HG03354 (cell line): ENCODE measurements around the gene AMN.

ENCODE experiments used
- ATAC-seq: cut with Tn5 transposase; IDR thresholded peaks from one replicate; pipeline ENCODE4 v1.9.1; 2021; ENCODE audit warnings: mild to moderate bottlenecking; ENCODE audit not compliant: unreplicated experiment, poor library complexity, severe bottlenecking

AMN gene

GRCh38 chr14:102898298-102898697, 24.2 kb upstream of the AMN start:
- no peak for ATAC-seq

- ATAC-seq, result no peak
These were observed 23.5 kb upstream of the AMN start for GRCh38 chr14:102898776-102899515.

GRCh38 chr14:102899516-102899900, 23.0 kb upstream of the AMN start:
- ATAC-seq, result no peak

- peak; percentile 74 for ATAC-seq
These were observed 21.6 kb upstream of the AMN start for GRCh38 chr14:102900631-102901571.

DNA sequence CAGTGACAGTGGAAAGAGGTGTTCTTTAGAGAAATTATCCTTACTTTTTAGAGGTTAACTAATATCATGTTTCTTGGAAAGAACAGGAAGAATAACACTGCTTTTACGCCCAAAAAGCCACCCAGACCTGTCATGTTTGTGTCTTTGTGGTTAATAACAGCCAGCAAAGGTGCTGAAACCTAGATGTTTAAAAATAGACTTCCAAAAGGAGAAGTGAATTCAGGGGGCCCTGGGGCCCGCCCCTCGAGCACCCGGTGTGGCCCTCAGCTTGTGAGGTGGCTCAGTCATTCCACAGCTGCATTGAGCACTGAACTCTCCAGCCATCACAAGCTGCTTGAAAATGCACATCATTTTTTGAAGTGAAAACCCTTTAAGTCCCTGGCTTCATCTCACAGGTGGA, 20.8 kb upstream of the AMN start:
- ATAC-seq, result peak; percentile 81

DNA sequence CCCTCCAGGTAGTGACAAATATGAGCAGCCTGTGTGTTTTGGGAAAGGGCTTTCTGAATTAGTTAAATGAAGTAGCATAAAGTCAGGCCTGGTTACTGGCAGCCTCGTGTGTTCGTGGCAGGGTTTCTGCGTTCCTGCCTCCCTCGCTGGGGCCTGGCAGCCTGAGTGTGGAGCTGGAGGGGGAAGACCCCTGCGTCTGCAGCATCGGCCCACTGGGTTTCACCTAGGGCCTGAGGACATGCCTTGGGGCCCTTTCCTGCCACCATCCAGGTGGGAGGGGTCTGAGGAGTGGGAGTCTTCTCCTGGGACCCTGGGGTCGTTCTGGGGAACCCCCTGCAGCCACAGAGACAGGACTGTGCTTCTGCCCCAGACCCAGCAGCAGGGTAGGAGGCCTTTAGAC, 20.4 kb upstream of the AMN start:
- peak; percentile 23 for ATAC-seq

- ATAC-seq, result no peak
These were observed 19.8 kb upstream of the AMN start for GRCh38 chr14:102902523-102903247.

DNA sequence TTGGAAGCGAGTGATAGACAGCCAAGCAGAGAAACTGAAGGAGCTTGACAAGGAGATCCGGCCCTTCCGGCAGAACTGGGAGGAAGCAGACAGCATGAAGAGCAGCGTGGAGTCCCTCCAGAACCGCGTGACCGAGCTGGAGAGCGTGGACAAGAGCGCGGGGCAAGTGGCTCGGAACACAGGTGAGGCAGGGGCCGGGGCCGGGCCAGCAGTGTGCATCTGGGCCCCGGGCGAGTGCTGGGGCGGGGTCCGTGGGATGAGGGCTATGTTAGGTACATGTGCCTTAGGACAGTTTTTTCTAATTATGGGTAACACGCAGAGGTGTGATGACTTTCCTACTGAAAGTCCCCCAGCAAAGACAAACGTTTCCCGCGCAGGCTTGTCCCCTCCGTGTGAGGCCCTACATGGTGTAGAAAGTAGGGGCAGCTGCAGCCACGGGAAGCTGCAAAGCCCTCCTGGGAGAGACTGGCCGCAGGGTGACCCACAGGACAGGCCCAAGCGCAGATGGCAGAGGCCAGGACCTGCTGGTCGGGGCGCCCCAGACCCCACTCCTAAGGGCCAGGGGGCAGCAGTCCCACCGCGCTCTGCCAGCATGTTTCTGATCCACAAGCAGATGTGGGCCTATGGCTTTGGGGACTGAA, 19.1 kb upstream of the AMN start:
- ATAC-seq, result no peak

- ATAC-seq, result no peak
These were observed 18.5 kb upstream of the AMN start for GRCh38 chr14:102903889-102904512.

DNA sequence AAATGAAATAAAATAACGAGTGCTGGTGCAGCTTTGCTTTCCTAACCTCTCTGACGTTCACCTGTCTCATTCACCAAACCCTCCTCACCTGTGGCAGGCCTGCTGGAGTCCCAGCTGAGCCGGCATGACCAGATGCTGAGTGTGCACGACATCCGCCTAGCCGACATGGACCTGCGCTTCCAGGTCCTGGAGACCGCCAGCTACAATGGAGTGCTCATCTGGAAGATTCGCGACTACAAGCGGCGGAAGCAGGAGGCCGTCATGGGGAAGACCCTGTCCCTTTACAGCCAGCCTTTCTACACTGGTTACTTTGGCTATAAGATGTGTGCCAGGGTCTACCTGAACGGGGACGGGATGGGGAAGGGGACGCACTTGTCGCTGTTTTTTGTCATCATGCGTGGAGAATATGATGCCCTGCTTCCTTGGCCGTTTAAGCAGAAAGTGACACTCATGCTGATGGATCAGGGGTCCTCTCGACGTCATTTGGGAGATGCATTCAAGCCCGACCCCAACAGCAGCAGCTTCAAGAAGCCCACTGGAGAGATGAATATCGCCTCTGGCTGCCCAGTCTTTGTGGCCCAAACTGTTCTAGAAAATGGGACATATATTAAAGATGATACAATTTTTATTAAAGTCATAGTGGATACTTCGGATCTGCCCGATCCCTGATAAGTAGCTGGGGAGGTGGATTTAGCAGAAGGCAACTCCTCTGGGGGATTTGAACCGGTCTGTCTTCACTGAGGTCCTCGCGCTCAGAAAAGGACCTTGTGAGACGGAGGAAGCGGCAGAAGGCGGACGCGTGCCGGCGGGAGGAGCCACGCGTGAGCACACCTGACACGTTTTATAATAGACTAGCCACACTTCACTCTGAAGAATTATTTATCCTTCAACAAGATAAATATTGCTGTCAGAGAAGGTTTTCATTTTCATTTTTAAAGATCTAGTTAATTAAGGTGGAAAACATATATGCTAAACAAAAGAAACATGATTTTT, 17.1 kb upstream of the AMN start:
- ATAC-seq, result no peak

DNA sequence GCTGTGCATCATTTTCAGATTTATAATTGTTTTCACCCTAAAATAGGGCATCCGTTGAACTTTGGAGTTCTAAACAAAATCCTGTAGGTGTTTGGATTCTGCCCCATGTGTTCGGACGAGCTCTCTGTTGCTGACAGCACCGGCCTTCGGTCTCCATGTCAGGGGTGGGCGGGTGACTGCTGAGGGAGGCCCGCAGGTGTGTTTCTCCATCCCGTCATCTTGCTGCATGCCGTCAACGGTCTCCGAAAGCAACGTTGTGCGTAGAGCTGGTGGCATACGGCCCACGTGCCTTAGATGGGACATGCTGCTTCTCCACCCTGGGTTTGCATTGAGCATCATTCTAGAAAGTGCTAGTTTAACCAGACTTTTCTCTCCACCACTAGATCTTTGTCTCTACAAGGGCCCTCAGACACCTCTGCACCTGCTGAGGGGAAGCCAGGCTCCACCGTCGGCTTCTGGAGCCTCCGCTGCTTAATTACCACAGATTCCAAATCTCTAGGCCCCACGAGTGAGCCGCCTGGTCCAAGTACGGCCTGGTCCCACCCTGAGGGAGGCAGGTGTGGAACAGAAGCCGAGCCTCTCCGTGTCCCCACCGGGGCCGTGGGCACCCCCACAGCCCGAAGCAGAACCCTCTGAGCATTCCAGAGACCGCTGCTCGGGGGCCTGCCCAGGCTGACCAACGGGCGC, 15.7 kb upstream of the AMN start:
- ATAC-seq, result no peak

- ATAC-seq, result no peak
These were observed 15.1 kb upstream of the AMN start for GRCh38 chr14:102907303-102907844.

DNA sequence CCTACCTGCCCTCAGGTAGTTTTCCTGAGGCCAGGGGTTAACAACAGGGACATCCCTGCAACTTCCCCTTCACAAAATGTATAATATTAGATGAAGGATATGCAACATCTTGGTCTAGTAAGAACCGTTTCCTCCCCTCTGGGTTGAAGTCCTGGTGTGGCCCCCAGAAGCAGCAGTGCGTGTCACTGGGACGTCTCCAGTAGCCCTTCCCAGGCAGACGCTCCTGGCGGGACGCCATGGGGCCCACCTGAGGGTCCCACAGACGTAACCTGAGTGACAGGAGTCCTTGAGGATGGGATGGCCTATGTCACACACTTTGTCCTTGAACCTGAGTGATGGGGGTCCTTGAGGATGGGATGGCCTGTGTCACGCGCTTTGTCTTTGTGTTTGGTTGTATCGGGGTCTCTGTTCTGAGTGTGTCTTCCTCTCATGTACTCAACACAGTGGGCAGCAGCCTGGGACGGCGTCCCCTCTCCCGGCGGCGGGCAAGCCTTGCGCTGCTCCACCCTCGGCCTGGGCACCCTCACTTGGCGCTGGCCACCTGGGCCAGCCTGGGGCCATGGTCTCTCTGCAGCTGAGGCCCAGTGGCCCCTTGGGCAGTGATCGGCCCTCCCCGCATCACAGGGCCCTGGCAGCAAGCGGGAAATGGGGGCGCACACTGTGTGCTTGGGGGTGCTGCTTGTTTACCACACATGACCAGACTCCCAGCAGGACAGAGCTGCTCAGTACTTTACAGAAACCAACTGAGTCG, 14.3 kb upstream of the AMN start:
- no peak for ATAC-seq

GRCh38 chr14:102908766-102909455, 13.6 kb upstream of the AMN start:
- no peak for ATAC-seq

GRCh38 chr14:102909462-102909861, 13.0 kb upstream of the AMN start:
- no peak for ATAC-seq

- no peak for ATAC-seq
These were observed 12.6 kb upstream of the AMN start for GRCh38 chr14:102909911-102910310.
